NCI-H82 (cell line): ENCODE data around the gene HPSE.
"Not testable (repeated sequence)": the region's sequence is repeated elsewhere in the genome, so short reads cannot be mapped to it uniquely, and the experiment has no call there.

Experiments used
- DNase-seq: peaks from one replicate; lab custom pipeline; 2025; lab: John Stamatoyannopoulos, UW

Gene HPSE

DNA sequence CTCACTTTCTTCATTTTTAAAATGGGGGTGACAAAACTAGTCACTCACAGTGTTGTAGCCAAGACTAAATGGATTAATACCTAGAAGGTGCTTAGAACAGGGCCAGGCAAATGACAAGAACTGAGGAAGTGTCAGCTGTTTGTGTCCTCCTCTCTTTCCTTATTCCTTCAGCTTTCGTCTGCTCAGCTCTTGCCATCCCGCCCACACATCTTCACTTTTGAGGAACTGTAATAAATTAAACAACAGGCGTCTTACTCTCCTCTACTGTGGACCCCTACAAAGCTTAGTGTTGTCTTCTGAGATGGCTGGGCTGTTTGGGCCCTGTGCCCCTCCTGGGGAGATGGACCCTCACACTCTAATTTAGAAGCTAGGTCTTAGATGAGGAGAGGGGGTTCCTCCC lies 2.7 kb downstream of the HPSE start:
- no peak for DNase-seq

DNA sequence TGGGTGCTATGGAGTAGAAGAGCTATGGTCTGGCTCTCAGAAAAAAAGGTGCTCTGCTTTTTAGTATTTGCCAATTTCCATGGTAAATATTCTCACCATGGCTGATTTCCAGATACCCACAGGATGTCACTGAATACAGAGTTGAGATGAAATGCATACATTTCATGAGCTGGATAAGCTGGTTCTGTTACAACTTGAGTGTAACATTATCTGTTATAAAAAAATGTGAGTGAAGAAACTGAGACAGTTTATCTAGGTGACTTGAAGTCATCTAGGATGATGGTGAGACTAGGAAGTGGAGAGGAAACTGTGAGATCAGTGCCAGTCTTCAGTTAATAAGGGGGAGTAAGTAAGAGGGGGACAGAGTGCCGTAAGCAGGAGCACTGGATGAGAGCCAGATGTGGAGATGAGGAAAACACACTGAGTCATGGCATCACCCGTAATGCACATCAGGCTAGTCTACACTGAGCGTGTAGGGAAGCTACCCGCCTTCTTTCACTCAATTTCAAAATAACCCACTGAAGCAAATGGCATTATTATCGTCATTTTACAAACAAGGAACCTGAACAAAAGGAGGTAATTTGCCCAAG lies 5.0 kb downstream of the HPSE start:
- DNase-seq: no peak

GRCh38 chr4:83328521-83329187 lies 6.0 kb downstream of the HPSE start:
- peak; percentile 19 for DNase-seq

- DNase-seq: no peak
Measured at GRCh38 chr4:83326546-83326945, 8.1 kb downstream of the HPSE start.

DNA sequence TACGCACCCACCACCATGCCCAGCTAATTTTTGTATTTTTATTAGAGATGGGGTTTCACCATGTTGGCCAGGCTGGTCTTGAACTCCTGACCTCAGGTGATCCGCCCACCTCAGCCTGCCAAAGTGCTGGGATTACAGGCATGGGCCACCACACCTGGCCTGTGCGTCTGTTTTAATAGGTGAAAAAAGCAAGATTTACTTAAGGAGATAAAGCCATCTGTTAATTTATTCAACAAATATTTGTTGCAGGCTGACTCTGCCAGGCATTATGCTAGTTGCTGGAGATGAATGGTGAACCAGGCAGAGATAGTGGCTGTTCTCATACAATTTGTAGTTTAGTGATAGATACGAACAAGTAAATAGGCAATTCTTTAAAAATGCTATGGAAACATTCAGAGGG lies 9.3 kb downstream of the HPSE start:
- DNase-seq: not testable (repeated sequence)

DNA sequence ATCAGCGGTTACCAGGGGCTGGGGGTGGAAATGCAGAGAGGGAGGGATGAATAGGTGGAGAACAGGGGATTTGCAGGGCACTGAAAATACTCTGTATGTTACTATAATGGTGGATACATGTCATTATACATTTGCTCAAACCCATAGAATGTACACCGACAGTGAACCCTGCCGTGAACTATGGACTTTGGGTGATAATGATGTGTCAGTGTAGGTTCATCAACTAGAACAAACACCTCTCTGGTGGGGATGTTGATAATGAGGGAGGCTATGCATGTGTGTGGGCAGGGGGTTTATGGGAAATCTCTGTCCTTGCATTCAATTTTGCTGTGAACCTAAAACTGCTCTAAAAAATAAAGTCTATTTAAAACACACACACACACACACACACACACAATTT lies 11.5 kb downstream of the HPSE start:
- no peak for DNase-seq

GRCh38 chr4:83320548-83320947 lies 14.1 kb downstream of the HPSE start:
- no peak for DNase-seq

DNA sequence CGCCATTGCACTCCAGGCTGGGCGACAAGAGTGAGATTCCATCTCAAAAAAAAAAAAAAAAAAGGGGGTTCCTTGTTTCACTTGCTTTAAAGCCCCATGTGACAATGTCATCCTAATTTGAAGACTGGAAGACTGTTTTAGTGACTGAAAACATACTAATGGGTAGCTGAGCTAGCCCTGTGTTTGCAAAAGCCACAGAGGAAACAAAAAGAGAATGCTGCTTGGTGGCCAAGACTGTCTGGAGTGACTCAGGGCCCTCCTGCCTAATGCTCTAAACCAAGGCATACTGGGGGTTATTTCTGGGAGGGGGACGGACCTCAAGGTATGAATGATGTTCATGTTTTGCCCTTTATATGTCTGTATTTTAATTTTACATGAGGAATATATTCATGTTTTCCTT lies 16.0 kb downstream of the HPSE start:
- DNase-seq: no peak

- no peak for DNase-seq
Measured at GRCh38 chr4:83317671-83318070, 17.0 kb downstream of the HPSE start.

DNA sequence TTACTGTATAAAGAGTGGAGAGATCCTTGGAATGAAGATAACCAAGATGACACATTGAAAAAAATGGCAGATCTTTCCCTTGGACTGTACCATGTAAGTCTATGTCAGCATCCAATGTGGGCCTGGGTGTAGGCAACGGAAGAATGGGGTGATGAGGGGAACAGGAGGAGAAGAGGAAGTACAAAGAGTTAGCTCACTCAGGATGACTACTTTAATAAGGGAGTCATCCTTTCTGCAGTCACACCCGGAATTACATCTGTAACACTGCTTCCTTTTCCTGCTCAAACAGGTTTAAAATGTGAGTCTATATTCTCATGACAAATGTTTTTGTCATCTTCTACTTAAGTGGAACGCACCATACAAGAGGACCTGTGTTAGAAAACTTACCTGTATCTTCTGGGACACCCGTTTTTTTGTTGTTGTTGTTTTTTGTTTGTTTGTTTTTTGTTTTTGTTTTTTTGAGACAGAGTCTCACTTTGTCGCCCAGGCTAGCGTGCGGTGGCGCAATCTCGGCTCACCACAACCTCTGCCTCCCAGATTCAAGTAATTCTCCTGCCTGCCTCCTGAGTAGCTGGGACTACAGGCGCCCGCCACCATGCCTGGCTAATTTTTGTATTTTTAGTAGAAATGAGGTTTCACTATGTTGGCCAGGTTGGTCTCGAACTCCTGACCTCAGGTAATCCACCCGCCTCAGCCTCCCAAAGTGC lies 18.0 kb downstream of the HPSE start:
- no peak for DNase-seq

DNA sequence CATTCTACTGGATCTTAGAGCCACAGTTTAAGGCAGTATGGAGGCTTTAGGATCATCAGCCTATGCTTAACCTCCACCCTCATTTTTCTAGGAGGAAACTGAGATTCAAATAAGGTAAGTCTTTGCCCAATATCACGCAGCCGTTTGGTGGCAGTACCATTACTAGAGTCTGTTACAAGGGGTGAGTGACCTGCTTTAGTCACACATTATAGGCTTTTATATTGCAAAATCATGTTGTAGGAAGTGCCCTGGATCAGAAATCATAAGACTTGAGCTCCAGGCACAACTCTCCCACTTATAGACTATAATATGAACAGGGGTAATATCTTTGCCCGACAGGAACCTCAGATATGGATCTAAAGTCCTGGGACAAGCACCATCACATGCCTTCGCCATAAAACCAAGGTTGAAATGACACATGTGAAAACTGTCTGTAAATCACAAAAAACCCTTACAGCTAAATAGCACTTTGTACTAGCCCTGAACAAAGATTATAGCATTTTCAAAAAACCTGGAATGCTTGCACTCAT lies 19.2 kb downstream of the HPSE start:
- no peak for DNase-seq

GRCh38 chr4:83308672-83309071 lies 26.0 kb downstream of the HPSE start:
- DNase-seq: no peak

- DNase-seq: no peak
Measured at GRCh38 chr4:83307920-83308319, 26.7 kb downstream of the HPSE start.

DNA sequence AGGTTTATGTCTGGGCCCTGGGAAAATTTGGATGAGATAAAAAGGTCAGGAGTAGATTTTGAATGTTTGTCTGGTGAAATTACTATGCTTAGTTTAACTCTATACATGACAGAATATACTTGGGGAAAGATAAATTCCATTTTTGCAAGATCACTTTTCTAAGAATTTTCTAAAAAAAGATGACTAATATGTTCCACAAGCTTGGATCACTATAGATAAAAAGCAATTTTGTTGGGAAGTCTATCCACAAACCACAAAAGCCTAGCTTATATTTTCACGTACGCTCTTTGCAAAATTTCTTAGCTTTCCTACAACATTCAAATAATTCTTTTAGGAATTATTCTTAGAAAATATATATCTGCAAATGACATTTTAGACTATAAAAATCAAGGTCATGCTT lies 29.5 kb downstream of the HPSE start:
- DNase-seq: no peak

DNA sequence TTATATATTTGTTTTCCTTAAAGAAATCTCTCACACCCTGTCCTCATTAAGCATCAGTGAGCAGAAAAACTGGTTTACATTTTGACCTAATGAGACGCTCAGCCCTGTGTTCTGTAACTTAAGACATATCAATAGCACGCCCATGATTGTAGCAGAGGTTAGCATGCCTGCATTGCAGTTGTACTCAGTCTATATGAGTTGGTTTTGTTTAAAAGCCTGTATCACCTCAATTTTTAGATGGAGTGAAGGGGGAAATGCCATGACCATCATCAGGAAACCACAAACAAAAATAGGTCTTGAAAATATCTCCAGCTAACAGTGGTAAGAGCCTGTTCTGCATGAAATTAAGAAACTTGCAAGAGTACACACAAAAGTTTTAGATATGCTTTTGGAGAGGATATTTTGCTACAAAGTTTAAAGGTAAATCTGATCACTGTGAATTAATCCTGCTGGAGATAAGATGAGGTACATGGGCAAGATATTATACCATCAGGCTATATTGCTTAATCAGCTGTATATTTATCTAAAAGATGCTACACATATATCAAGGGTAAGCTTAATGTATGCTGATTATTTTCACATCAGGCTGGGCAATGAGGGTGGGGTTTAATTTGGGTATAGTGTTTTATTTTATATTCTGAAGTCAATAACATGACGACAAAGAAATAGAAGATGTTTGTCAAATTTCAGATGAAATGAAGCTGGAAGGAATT lies 36.9 kb downstream of the HPSE start:
- no peak for DNase-seq

DNA sequence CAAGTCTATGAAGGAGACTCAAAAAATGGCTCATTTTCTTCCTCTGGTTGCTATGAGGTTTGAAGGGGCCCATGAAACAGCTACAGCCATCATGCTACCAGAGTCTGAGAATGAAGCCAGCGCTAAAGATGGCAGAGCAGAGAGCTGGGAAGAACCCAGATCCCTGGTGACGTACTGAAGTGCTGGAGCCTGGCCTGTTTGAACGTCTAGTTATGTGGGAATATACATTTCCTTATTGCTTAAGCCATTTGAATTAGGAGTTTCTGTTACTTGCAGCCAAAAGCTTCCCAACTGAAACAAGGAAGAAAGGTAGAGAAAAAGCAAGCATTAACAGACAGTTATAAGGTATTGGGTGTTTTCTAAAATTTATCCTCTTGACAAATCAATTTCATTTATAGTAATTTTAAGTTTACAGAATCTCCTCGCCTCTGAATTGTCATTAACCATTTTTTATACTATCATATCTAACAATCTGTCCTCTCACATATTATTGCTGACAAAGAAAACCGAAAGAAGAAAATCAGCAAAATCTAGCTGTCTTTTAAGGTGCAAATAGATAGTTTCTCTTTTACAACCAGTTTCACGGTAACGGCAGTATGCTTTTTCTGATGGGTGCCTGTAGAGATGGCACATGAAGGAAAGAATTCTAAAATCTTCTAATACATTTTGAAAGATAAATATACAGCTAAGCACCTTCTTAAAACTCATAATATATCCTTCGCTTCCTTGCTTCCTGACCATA lies 41.2 kb downstream of the HPSE start:
- DNase-seq: no peak

DNA sequence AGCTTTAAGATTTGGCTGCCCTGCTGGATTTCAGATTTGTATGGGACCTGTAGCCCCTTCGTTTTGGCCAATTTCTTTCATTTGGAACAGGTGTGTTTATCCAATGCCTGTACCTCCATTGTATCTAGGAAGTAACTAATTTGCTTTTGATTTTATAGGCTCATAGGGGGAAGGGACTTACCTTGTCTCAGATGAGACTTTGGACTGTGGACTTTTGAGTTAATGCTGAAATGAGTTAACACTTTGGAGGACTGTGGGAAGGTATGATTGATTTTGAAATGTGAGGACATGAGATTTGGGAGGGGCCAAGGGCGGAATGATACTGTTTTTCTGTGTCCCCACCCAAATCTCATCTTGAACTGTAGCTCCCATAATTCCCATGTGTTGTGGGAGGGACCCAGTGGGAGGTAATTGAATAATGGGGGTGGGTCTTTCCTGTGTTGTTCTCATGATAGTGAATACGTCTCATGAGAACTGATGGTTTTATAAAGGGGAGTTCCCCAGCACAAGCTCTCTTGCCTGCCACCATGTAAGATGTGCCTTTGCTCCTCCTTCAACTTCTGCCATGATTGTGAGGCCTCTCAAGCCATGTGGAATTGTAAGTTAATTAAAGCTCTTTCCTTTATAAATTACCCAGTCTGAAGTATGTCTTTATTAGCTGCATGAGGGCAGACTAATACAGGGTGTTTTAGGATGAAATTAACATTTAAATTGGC lies 44.4 kb downstream of the HPSE start:
- not testable (repeated sequence) for DNase-seq

GRCh38 chr4:83288381-83288780 lies 46.3 kb downstream of the HPSE start:
- peak; percentile 10 for DNase-seq

DNA sequence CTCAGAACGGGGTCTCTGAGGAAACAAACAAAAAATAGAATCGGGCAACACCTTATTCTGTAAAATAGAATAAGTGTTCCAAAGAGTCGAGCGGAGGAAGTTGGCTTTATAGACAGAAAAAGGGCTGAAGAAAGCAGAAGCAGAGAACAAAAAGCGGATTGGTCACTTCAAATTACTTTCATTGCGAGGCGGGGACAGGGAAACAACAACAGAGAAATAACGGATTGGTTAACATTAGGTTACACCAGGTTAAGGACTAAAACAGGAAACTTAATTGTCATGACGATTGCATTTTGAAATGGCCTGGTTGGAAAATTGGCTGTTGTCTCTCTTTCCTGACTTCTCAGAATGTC lies 49.6 kb downstream of the HPSE start:
- DNase-seq: no peak

- peak; percentile 91 for DNase-seq
Measured at GRCh38 chr4:83284193-83285054, 50.2 kb downstream of the HPSE start, which contains the start of gene COQ2. Gene COQ2, minus strand, starts transcription at chr4:83284798. Its CDS starts 34 bp downstream, at chr4:83284764.
